ENCODE results near the gene NRCAM. TPM values are rescaled to one million over a fixed set of nuclear protein-coding genes. Genes with fewer than 3 reads are reported as not detected.

The NRCAM gene
- total and polyA plus RNA-seq, 12 donors, result 71.6 to 222 (median 148) TPM

DNA sequence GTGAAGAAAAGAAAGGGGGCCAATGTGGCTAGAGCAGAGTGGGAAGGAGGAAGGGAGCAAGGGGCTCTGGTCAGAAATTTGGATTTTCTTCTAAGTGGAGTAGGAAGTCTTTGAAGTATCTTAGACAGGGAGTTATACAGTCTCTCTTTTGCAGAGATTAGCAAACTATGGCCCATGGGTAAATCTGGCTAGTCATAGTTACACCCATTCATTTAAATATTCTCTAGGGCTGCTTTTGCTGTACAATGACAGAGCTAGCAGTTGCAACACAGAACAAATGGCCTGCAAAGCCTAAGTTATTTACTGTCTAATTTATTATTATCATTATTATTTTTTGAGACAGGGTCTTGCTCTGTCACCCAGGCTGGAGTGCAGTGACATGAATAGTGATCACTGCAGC lies 315.6 kb downstream of the NRCAM start:
- H3K27ac ChIP-seq, result no peak overlapping the region
- no peak for TF ChIP-seq POLR2A (IDR thresholded peaks at IDR 0.05)
- TF ChIP-seq, protein P1, sequence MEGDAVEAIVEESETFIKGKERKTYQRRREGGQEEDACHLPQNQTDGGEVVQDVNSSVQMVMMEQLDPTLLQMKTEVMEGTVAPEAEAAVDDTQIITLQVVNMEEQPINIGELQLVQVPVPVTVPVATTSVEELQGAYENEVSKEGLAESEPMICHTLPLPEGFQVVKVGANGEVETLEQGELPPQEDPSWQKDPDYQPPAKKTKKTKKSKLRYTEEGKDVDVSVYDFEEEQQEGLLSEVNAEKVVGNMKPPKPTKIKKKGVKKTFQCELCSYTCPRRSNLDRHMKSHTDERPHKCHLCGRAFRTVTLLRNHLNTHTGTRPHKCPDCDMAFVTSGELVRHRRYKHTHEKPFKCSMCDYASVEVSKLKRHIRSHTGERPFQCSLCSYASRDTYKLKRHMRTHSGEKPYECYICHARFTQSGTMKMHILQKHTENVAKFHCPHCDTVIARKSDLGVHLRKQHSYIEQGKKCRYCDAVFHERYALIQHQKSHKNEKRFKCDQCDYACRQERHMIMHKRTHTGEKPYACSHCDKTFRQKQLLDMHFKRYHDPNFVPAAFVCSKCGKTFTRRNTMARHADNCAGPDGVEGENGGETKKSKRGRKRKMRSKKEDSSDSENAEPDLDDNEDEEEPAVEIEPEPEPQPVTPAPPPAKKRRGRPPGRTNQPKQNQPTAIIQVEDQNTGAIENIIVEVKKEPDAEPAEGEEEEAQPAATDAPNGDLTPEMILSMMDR (IDR thresholded peaks at IDR 0.05), result no peak
- no peak overlapping the region for H3K4me3 ChIP-seq
- no peaks in the 10 kb centered on the region for H3K36me3 ChIP-seq (replicated peaks in 1 of 2)
- H3K4me1 ChIP-seq (replicated peaks in 1 of 2), result no peaks in the 10 kb centered on the region
- H3K9me3 ChIP-seq (replicated peaks in 1 of 3), result no peaks in the 10 kb centered on the region
- no peaks in the 10 kb centered on the region for H3K27me3 ChIP-seq
- intact Hi-C loops (cut with DNase I), result loop anchor here in 1 of 2 donors (10.0 kb wide), 1 partner anchor 146 kb away; no protein-coding TSS in a partner anchor
- DNase-seq, result no peak

DNA sequence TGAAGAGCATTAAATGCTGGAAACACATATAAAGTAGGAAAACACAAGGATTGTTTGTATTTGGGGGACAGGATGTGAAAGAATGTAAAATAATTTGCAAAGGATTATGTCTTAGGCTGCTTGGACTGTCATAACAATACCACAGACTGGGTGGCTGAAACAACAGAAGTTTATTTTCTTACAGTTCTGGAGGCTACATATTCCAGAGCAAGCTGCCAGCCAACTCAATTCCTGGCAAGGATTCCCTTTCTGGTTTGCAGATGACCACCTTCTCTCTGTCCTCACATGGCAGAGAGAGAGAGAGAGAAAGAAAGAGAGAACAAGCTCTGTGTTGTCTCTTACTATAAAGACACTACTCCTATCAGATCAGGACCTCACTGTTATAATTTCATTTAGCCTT lies 317.3 kb downstream of the NRCAM start:
- no peak overlapping the region for H3K4me3 ChIP-seq
- no peaks in the 10 kb centered on the region for H3K9me3 ChIP-seq (replicated peaks in 1 of 3)
- TF ChIP-seq, protein P1 (IDR thresholded peaks at IDR 0.05), result no peak
- no peaks in the 10 kb centered on the region for H3K4me1 ChIP-seq (replicated peaks in 1 of 2)
- intact Hi-C loops (cut with DNase I), result no loop called here
- no peak for DNase-seq
- no peaks in the 10 kb centered on the region for H3K36me3 ChIP-seq (replicated peaks in 1 of 2)
- no peak overlapping the region for H3K27ac ChIP-seq
- no peaks in the 10 kb centered on the region for H3K27me3 ChIP-seq

DNA sequence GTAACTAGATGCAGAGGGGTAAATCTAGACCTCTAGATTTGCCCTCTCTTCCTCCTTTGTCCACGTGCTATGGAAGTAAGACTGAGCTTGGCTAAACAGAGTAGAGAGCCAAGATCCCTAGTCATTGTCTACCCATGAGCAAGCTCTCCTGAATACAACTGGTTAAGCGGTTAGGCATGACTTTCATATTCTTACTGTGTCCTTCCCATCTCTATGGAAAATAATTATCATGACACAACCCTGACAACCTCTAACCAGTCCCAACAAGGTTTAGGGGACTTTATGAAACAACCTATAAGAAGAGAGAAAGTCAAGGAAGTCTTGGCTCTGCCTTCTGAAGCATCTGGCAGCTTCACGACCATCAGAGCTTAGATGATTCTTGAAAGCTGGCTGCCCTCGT lies 318.2 kb downstream of the NRCAM start:
- DNase-seq, result no peak
- no peak overlapping the region for H3K27ac ChIP-seq
- H3K4me3 ChIP-seq, result no peak overlapping the region
- intact Hi-C loops (cut with DNase I), result no loop called here
- TF ChIP-seq POLR2A (IDR thresholded peaks at IDR 0.05), result no peak
- TF ChIP-seq, protein P1 (IDR thresholded peaks at IDR 0.05), result no peak
- WGBS, 4 donors, result 88 to 93% (median 90%) methylated on average over 4 of the region's 4 CpGs
- no peaks in the 10 kb centered on the region for H3K9me3 ChIP-seq (replicated peaks in 1 of 3)
- H3K27me3 ChIP-seq, result no peaks in the 10 kb centered on the region
- H3K4me1 ChIP-seq (replicated peaks in 1 of 2), result no peaks in the 10 kb centered on the region
- H3K36me3 ChIP-seq (replicated peaks in 1 of 2), result no peaks in the 10 kb centered on the region

- 92 to 97% (median 97%) methylated on average over 3 of the region's 3 CpGs for WGBS, 4 donors
These were observed 319.2 kb downstream of the NRCAM start for GRCh38 chr7:108137040-108137439.

More at GRCh38 chr7:108137040-108137439, 319.2 kb downstream of the NRCAM start:
- H3K36me3 ChIP-seq (replicated peaks in 1 of 2), result no peaks in the 10 kb centered on the region
- H3K4me3 ChIP-seq, result no peak overlapping the region
- DNase-seq, result no peak
- H3K9me3 ChIP-seq (replicated peaks in 1 of 3), result no peaks in the 10 kb centered on the region
- H3K4me1 ChIP-seq (replicated peaks in 1 of 2), result no peaks in the 10 kb centered on the region
- intact Hi-C loops (cut with DNase I), result no loop called here
- TF ChIP-seq, protein P1 (IDR thresholded peaks at IDR 0.05), result no peak
- TF ChIP-seq POLR2A (IDR thresholded peaks at IDR 0.05), result no peak
- H3K27ac ChIP-seq, result no peak overlapping the region
- no peaks in the 10 kb centered on the region for H3K27me3 ChIP-seq

All from adrenal gland (tissue), 12 donors.